HFFc6 (cell line): ENCODE results near the gene MYH16. TPM values are rescaled to one million over a fixed set of nuclear protein-coding genes. Genes with fewer than 3 reads are reported as not detected.
"Not testable (repeated sequence)": the region's sequence is repeated elsewhere in the genome, so short reads cannot be mapped to it uniquely, and the experiment has no call there.

ENCODE experiments used
- DNase-seq: peaks from one replicate; pipeline ENCODE4 v3.0.0-alpha.2; 2018
- H3K27ac Mint-ChIP-seq: 2 replicates; pipeline ENCODE4 v1.8.0; 2020; ENCODE audit warnings: mild to moderate bottlenecking, mixed read lengths
- H3K27me3 Mint-ChIP-seq: 2 replicates; pipeline ENCODE4 v1.8.0; 2021; ENCODE audit warnings: mild to moderate bottlenecking, moderate library complexity, mixed read lengths; ENCODE audit not compliant: insufficient read depth
- H3K36me3 Mint-ChIP-seq: 2 replicates; pipeline ENCODE4 v1.8.0; 2021; ENCODE audit warnings: low read depth, mixed read lengths
- H3K4me1 Mint-ChIP-seq: 2 replicates; pipeline ENCODE4 v1.8.0; 2020; ENCODE audit warnings: low read depth, mixed read lengths
- H3K4me3 Mint-ChIP-seq: 2 replicates; pipeline ENCODE4 v1.8.0; 2020; ENCODE audit warnings: mild to moderate bottlenecking, moderate library complexity, mixed read lengths
- H3K9me3 Mint-ChIP-seq: 2 replicates; pipeline ENCODE4 v1.8.0; 2020; ENCODE audit warnings: mild to moderate bottlenecking, mixed read lengths
- CTCF ChIP-seq: fragments of 200-600 bp; sonication (generic); IDR thresholded peaks from 2 replicates; pipeline ENCODE4 v1.5.0; 2021; ENCODE audit warnings: antibody characterized with exemption, mild to moderate bottlenecking
- total RNA-seq, 6 experiments: library from RNA; stranded (reverse); fragmentation: NEBNext Ultra II Directional; extraction: Animal tissue kit (Norgen Biotek cat#: 25700); gene quantifications; 2 replicates in 1 of 6; 3 replicates in 5 of 6; pipeline ENCODE4 v1.2.3, GENCODE V29; 2021

MYH16 gene
- total RNA-seq, 6 experiments from 2014 or later: 0.05 TPM; not detected in 5

- no peak overlapping the region for H3K27ac Mint-ChIP-seq
- no peak overlapping the region for H3K4me3 Mint-ChIP-seq
- DNase-seq: no peak
- H3K36me3 Mint-ChIP-seq: peaks cover 23% of the 10 kb centered on the region
- H3K27me3 Mint-ChIP-seq: no peaks in the 10 kb centered on the region; the same call in 1 of the 2 replicates
- no peak for TF ChIP-seq CTCF
- H3K4me1 Mint-ChIP-seq: no peaks in the 10 kb centered on the region
- H3K9me3 Mint-ChIP-seq: no peaks in the 10 kb centered on the region
Observed at GRCh38 chr7:99355098-99355497, 82.5 kb downstream of the MYH16 start.

GRCh38 chr7:99357701-99358490 is 85.3 kb downstream of the MYH16 start:
- H3K9me3 Mint-ChIP-seq: no peaks in the 10 kb centered on the region
- H3K27me3 Mint-ChIP-seq: peaks cover 2% of the 10 kb centered on the region; the same call in 1 of the 2 replicates
- no peak for TF ChIP-seq CTCF
- H3K36me3 Mint-ChIP-seq: peaks cover 16% of the 10 kb centered on the region
- peaks cover 19% of the 10 kb centered on the region for H3K4me1 Mint-ChIP-seq
- no peak for DNase-seq
- H3K27ac Mint-ChIP-seq: peak overlapping the region; percentile 36
- no peak overlapping the region for H3K4me3 Mint-ChIP-seq

- not testable (repeated sequence) for H3K27ac Mint-ChIP-seq, H3K4me3 Mint-ChIP-seq, H3K9me3 Mint-ChIP-seq, DNase-seq, H3K27me3 Mint-ChIP-seq
- H3K36me3 Mint-ChIP-seq: peaks cover 16% of the 10 kb centered on the region
- H3K4me1 Mint-ChIP-seq: peaks cover 25% of the 10 kb centered on the region
Observed at GRCh38 chr7:99358521-99358920, 85.9 kb downstream of the MYH16 start.

- peaks cover 2% of the 10 kb centered on the region; the same call in 1 of the 2 replicates for H3K27me3 Mint-ChIP-seq
- H3K27ac Mint-ChIP-seq: no peak overlapping the region
- no peak overlapping the region for H3K4me3 Mint-ChIP-seq
- no peaks in the 10 kb centered on the region for H3K9me3 Mint-ChIP-seq
- DNase-seq: no peak
- peaks cover 28% of the 10 kb centered on the region for H3K4me1 Mint-ChIP-seq
- TF ChIP-seq CTCF: no peak
- H3K36me3 Mint-ChIP-seq: peaks cover 16% of the 10 kb centered on the region
Observed at GRCh38 chr7:99359465-99360154, 87.0 kb downstream of the MYH16 start.

Other genes starting within 250 kb of the MYH16 start
- gene SMURF1, start 128.7 kb upstream of the MYH16 start, total RNA-seq: 10 to 100 TPM; 17.8 to 23.4 (median 21.3) TPM
- not detected for gene KPNA7, start 64.7 kb upstream of the MYH16 start, total RNA-seq
- gene ARPC1A, start 53.1 kb downstream of the MYH16 start, total RNA-seq: 100 to 1,000 TPM; 261 to 285 (median 281) TPM
- gene ARPC1B, start 101.9 kb downstream of the MYH16 start, total RNA-seq: 100 to 1,000 TPM; 233 to 281 (median 249) TPM
- gene PDAP1, start 135.8 kb downstream of the MYH16 start, total RNA-seq: 100 to 1,000 TPM; 148 to 213 (median 180) TPM
- gene BUD31, start 136.1 kb downstream of the MYH16 start, total RNA-seq: 100 to 1,000 TPM; 134 to 147 (median 146) TPM
- 1 to 10 TPM; 4.5 to 8.6 (median 6.7) TPM for gene PTCD1, start 166.0 kb downstream of the MYH16 start, total RNA-seq
- gene CPSF4, start 166.1 kb downstream of the MYH16 start, total RNA-seq: 10 to 100 TPM; 26.7 to 34.0 (median 29.2) TPM
- gene ATP5MF, start 193.3 kb downstream of the MYH16 start, total RNA-seq: 100 to 1,000 TPM; 388 to 466 (median 440) TPM
- gene ZNF789, start 200.1 kb downstream of the MYH16 start, total RNA-seq: 1 to 10 TPM; 5.2 to 6.4 (median 5.6) TPM
- 10 to 100 TPM; 12.7 to 15.1 (median 14.4) TPM for gene ZNF394, start 227.4 kb downstream of the MYH16 start, total RNA-seq
- 10 to 100 TPM in 5 of 6 experiments, 1 to 10 TPM in 1; 10.0 to 12.8 (median 11.3) TPM for gene ZKSCAN5, start 231.8 kb downstream of the MYH16 start, total RNA-seq